ENCODE results near the gene PLCB2.

DNA sequence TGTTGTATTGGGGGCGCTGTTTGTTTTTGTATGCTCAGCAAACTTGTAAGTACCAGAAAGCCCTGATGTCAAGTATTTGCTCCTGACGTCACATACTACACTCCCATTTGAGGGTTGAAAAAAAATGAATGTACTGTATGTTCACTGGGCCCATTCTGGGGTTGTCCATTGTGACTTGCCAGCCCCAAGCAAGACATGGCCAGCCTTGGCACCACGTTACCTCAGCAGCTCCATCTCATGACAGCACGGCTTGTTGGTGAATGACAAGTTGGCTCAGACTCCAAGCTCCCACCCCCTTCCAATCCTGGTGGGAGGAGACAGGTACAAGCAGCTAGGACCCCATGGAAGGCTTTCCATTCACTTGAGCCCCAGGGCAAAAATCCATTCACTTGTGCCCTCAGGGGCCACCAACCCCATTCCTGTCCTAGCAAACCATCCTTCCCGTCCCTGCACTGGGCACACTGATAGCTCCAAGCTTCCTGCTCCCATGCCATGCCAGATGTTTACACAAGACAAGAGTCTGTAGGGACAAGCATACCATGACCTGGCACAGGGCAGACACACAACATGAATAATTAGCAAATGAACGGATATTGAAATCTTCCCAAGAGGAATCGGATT is 44.7 kb upstream of the PLCB2 start:
- TF ChIP-seq, protein P1, sequence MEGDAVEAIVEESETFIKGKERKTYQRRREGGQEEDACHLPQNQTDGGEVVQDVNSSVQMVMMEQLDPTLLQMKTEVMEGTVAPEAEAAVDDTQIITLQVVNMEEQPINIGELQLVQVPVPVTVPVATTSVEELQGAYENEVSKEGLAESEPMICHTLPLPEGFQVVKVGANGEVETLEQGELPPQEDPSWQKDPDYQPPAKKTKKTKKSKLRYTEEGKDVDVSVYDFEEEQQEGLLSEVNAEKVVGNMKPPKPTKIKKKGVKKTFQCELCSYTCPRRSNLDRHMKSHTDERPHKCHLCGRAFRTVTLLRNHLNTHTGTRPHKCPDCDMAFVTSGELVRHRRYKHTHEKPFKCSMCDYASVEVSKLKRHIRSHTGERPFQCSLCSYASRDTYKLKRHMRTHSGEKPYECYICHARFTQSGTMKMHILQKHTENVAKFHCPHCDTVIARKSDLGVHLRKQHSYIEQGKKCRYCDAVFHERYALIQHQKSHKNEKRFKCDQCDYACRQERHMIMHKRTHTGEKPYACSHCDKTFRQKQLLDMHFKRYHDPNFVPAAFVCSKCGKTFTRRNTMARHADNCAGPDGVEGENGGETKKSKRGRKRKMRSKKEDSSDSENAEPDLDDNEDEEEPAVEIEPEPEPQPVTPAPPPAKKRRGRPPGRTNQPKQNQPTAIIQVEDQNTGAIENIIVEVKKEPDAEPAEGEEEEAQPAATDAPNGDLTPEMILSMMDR (optimal IDR thresholded peaks at IDR 0.05 in 1 of 3, IDR thresholded peaks at IDR 0.05 in 1 of 3, conservative IDR thresholded peaks at IDR 0.05 in 1 of 3; ENCODE audit: extremely low read depth in 1 of 3, insufficient read depth in 2 of 3, low read length in 3 of 3): no peak
- TF ChIP-seq EZH2 (IDR thresholded peaks at IDR 0.05; ENCODE audit: low read length): no peak

Measured in keratinocyte (primary cell).